Measurements from ENCODE around the gene ANGPT4. TPM values are rescaled to one million over a fixed set of nuclear protein-coding genes. Genes with fewer than 3 reads are reported as not detected.

The ANGPT4 gene
- polyA plus RNA-seq, 1 experiment, result not detected

DNA sequence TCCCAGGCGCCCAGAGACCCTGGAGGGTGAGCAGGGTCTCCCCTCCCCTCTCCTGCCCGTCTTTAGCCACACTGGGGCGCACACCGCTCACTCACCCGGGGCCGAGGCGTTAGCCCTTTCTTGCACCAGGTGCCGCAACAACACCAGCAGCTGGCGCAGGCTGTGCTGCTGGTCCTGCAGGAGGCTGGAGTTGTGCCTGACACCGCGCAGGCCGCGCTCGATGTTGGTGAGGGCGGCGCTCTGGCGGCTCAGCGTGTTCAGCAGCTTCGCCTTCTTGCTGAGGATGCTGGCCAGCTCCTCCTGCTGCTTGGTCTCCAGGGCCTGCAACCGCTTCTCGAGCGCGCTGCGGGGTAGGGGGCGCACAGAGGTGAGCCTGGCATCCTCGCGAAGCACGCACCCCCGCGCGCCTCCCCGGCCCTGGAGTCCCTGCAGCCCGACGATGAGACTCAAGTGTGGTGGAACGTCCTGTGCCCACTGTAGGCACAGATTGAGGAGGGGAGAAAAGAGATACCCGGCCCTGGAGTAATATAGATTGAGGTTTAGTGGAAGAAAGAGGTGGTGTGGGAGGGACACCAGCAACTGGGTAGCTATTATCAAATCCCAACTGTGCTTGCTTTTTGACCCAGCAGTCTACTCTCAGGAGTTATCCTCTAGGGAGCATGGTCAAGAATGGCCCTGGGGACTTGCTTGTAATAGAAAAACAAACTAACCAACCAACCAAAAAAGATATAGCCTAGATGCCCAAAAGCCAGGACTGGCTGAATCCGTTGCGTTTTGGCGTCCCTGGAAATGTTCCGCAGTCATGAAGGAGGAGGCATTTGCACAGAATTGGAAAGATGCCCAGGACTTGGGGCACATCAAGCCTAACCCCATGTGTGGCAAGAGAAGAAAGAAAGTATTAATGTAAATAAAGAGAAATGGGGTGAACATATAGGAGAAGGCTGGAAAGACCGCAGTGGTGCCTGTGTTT, 30.9 kb downstream of the ANGPT4 start:
- POLR2A ChIA-PET, result no interaction called here
- no peaks in the 10 kb centered on the region for H3K36me3 ChIP-seq (ENCODE audit: control insufficient read depth, insufficient read depth, low read length)
- H3K4me3 ChIP-seq (ENCODE audit: low read depth, low read length), result no peak overlapping the region
- CTCF ChIA-PET, result interaction anchor here (2.4 kb wide), 1 partner anchor 71 kb away, joined by 7 read pairs; no protein-coding TSS in a partner anchor
- TF ChIP-seq CTCF (IDR thresholded peaks at IDR 0.05; ENCODE audit: insufficient read depth, low read depth, low read length), result no peak
- H3K27me3 ChIP-seq (ENCODE audit: control insufficient read depth, insufficient read depth, low read length), result no peaks in the 10 kb centered on the region; the same call in 1 of the 2 replicates
- DNase-seq (ENCODE audit: low read depth), result no peak

GRCh38 chr20:881783-882144, 34.4 kb downstream of the ANGPT4 start:
- ChIA-PET CTCF (no interaction called here), POLR2A (no interaction called here)
- Histone ChIP-seq H3K4me3 (ENCODE audit: low read depth, low read length) (no peak overlapping the region), H3K27me3 (ENCODE audit: control insufficient read depth, insufficient read depth, low read length) (no peaks in the 10 kb centered on the region), H3K36me3 (ENCODE audit: control insufficient read depth, insufficient read depth, low read length) (no peaks in the 10 kb centered on the region)
- DNase-seq (ENCODE audit: low read depth), result no peak
- no peak for TF ChIP-seq CTCF (IDR thresholded peaks at IDR 0.05; ENCODE audit: insufficient read depth, low read depth, low read length)

- POLR2A ChIA-PET, result no interaction called here
- CTCF ChIA-PET, result no interaction called here
- TF ChIP-seq CTCF (IDR thresholded peaks at IDR 0.05; ENCODE audit: insufficient read depth, low read depth, low read length), result no peak
- no peaks in the 10 kb centered on the region for H3K36me3 ChIP-seq (ENCODE audit: control insufficient read depth, insufficient read depth, low read length)
- no peak overlapping the region for H3K4me3 ChIP-seq (ENCODE audit: low read depth, low read length)
- H3K27me3 ChIP-seq (ENCODE audit: control insufficient read depth, insufficient read depth, low read length), result no peaks in the 10 kb centered on the region
- DNase-seq (ENCODE audit: low read depth), result no peak
These were observed 34.9 kb downstream of the ANGPT4 start for GRCh38 chr20:881051-881782.

GRCh38 chr20:879626-880025, 36.5 kb downstream of the ANGPT4 start:
- no peaks in the 10 kb centered on the region for H3K27me3 ChIP-seq (ENCODE audit: control insufficient read depth, insufficient read depth, low read length)
- H3K4me3 ChIP-seq (ENCODE audit: low read depth, low read length), result no peak overlapping the region
- DNase-seq (ENCODE audit: low read depth), result no peak
- TF ChIP-seq CTCF (IDR thresholded peaks at IDR 0.05; ENCODE audit: insufficient read depth, low read depth, low read length), result no peak
- POLR2A ChIA-PET, result no interaction called here
- no peaks in the 10 kb centered on the region for H3K36me3 ChIP-seq (ENCODE audit: control insufficient read depth, insufficient read depth, low read length)
- CTCF ChIA-PET, result no interaction called here
